GM20000 (cell line): Measurements from ENCODE around the gene MOB4.
"Not testable (repeated sequence)": the region's sequence is repeated elsewhere in the genome, so short reads cannot be mapped to it uniquely, and the experiment has no call there.

ENCODE experiments used
- DNase-seq: peaks from one replicate; pipeline ENCODE4 v3.0.0; 2012; ENCODE audit warnings: low spot score
- CTCF ChIP-seq: IDR thresholded peaks from 2 replicates; pipeline ENCODE4 v1.5.1; 2012; ENCODE audit warnings: mild to moderate bottlenecking, control low read depth; ENCODE audit errors: extremely low read depth, missing control alignments

MOB4 gene

GRCh38 chr2:197547163-197547900 lies 31.5 kb downstream of the MOB4 start:
- no peak for DNase-seq
- TF ChIP-seq CTCF, result no peak

- no peak for TF ChIP-seq CTCF
- no peak for DNase-seq
Observed at GRCh38 chr2:197548582-197548981, 32.7 kb downstream of the MOB4 start.

GRCh38 chr2:197551260-197551659 lies 35.4 kb downstream of the MOB4 start:
- DNase-seq, result not testable (repeated sequence)

- TF ChIP-seq CTCF, result no peak
- no peak for DNase-seq
Observed at GRCh38 chr2:197555467-197555866, 39.6 kb downstream of the MOB4 start.

GRCh38 chr2:197556456-197556855 lies 40.6 kb downstream of the MOB4 start:
- no peak for DNase-seq
- TF ChIP-seq CTCF, result no peak

GRCh38 chr2:197558393-197558792 lies 42.5 kb downstream of the MOB4 start:
- DNase-seq, result no peak
- TF ChIP-seq CTCF, result no peak

GRCh38 chr2:197559681-197560080 lies 43.8 kb downstream of the MOB4 start:
- DNase-seq, result no peak
- TF ChIP-seq CTCF, result no peak

- no peak for TF ChIP-seq CTCF
- DNase-seq, result no peak
Observed at GRCh38 chr2:197560146-197560665, 44.3 kb downstream of the MOB4 start.
